ENCODE results near the gene SKAP1.

GRCh38 chr17:48290378-48290777 is 139.6 kb downstream of the SKAP1 start:
- no peak for TF ChIP-seq JUND (IDR thresholded peaks at IDR 0.05)
- no peak for TF ChIP-seq CTCF (IDR thresholded peaks at IDR 0.05)
- TF ChIP-seq POLR2AphosphoS5 (IDR thresholded peaks at IDR 0.05; ENCODE audit: low read depth, low read length) = no peak
- no peak for TF ChIP-seq EZH2phosphoT487 (IDR thresholded peaks at IDR 0.05; ENCODE audit: borderline replicate concordance, low read depth)
- no peak for TF ChIP-seq MXI1 (IDR thresholded peaks at IDR 0.05; ENCODE audit: low read depth, low read length)
- no peak for TF ChIP-seq REST (IDR thresholded peaks at IDR 0.05; ENCODE audit: low read depth, low read length)

All from SK-N-SH (cell line).